CD4-positive, CD25-positive, alpha-beta regulatory T cell (primary cell): ENCODE results near the gene RAB15. TPM values are rescaled to one million over a fixed set of nuclear protein-coding genes. Genes with fewer than 3 reads are reported as not detected.

Experiments
- ATAC-seq, 2 donors: fragments of 150-1000 bp; cut with Tn5 transposase; one replicate each; pipeline ENCODE4 v1.10.0; 2021; ENCODE audit warnings: low read depth in 2 of 2, moderate number of reproducible peaks in 2 of 2, moderate library complexity in 1 of 2
- DNase-seq, 3 donors: peaks; one replicate each; pipeline versions ENCODE4 v3.0.0 to v3.0.0-alpha.2; 2012 to 2022; ENCODE audit warnings: mixed read lengths in 1 of 3
- H3K27ac ChIP-seq: one replicate; pipeline ENCODE4 v1.7.0; 2013; ENCODE audit warnings: mild to moderate bottlenecking, low read length; ENCODE audit not compliant: insufficient read depth, poor library complexity, severe bottlenecking
- H3K27me3 ChIP-seq: one replicate; pipeline ENCODE4 v1.7.0; 2013; ENCODE audit warnings: low read length; ENCODE audit not compliant: control insufficient read depth, insufficient read depth
- H3K36me3 ChIP-seq: one replicate; pipeline ENCODE4 v1.7.0; 2013; ENCODE audit warnings: mild to moderate bottlenecking, low read length, moderate library complexity; ENCODE audit not compliant: control insufficient read depth, insufficient read depth
- H3K4me1 ChIP-seq: 2 replicates; pipeline ENCODE4 v1.7.0; 2013; ENCODE audit warnings: mild to moderate bottlenecking, low read length; ENCODE audit not compliant: insufficient read depth, control insufficient read depth, poor library complexity, severe bottlenecking
- H3K4me3 ChIP-seq: one replicate; pipeline ENCODE4 v1.7.0; 2013; ENCODE audit warnings: low read depth, mild to moderate bottlenecking, low read length, moderate library complexity
- H3K9me3 ChIP-seq, 2 experiments: 1 replicate in 1 of 2; 2 replicates in 1 of 2; pipeline ENCODE4 v1.7.0; 2013; ENCODE audit warnings: low read length in 2 of 2, mild to moderate bottlenecking in 1 of 2, moderate library complexity in 1 of 2; ENCODE audit not compliant: control insufficient read depth in 2 of 2
- H3K27ac Mint-ChIP-seq, 3 donors: one replicate each; pipeline ENCODE4 v1.8.0; 2020 to 2022; ENCODE audit warnings: mild to moderate bottlenecking in 3 of 3, mixed read lengths in 3 of 3, moderate library complexity in 2 of 3
- H3K27me3 Mint-ChIP-seq: one replicate; pipeline ENCODE4 v1.8.0; 2022; ENCODE audit warnings: mild to moderate bottlenecking, mixed read lengths
- H3K36me3 Mint-ChIP-seq: one replicate; pipeline ENCODE4 v1.8.0; 2020; ENCODE audit warnings: mixed read lengths
- H3K4me1 Mint-ChIP-seq, 4 donors: one replicate each; pipeline ENCODE4 v1.8.0; 2020 to 2022; ENCODE audit warnings: mixed read lengths in 4 of 4, mild to moderate bottlenecking in 1 of 4
- H3K4me3 Mint-ChIP-seq, 4 donors: one replicate each; pipeline ENCODE4 v1.8.0; 2020 to 2022; ENCODE audit warnings: mild to moderate bottlenecking in 4 of 4, mixed read lengths in 4 of 4, moderate library complexity in 3 of 4
- H3K9me3 Mint-ChIP-seq, 7 donors: one replicate each; pipeline ENCODE4 v1.8.0; 2020 to 2022; ENCODE audit warnings: mixed read lengths in 7 of 7, mild to moderate bottlenecking in 3 of 7, moderate library complexity in 2 of 7
- polyA plus RNA-seq, 4 donors: library from polyadenylated mRNA; unstranded; fragments of 300-500 nt; fragmentation: Illumina TruSeq; gene quantifications; one replicate each; pipeline ENCODE4 v1.2.3, GENCODE V29; 2021
- total RNA-seq: library from RNA; stranded (reverse); gene quantifications from one replicate; pipeline ENCODE4 v1.2.3, GENCODE V29; 2022

RAB15 gene
- total and polyA plus RNA-seq, 5 donors from 2014 or later = 3.0 to 6.5 (median 3.3) TPM

GRCh38 chr14:64923015-64923414 is 49.1 kb downstream of the RAB15 start:
- H3K36me3 ChIP-seq = peaks cover 43% of the 10 kb centered on the region
- H3K27me3 Mint-ChIP-seq = peaks cover 5% of the 10 kb centered on the region
- ATAC-seq (no peak), DNase-seq (no peak)
- no peaks in the 10 kb centered on the region for H3K9me3 ChIP-seq
- peaks cover 57% of the 10 kb centered on the region for H3K4me1 ChIP-seq
- peaks cover 41% of the 10 kb centered on the region for H3K36me3 Mint-ChIP-seq
- no peak overlapping the region for H3K4me3 ChIP-seq
- peak overlapping the region; percentile 28 for H3K27ac ChIP-seq
- peaks cover 34 to 73% (median 62%) of the 10 kb centered on the region in 4 donors for H3K4me1 Mint-ChIP-seq
- H3K27ac Mint-ChIP-seq = peak overlapping the region; percentile 46 to 55 (median 51)
- H3K4me3 Mint-ChIP-seq = peak overlapping the region in 1 of 4 donors; percentile 10
- no peaks in the 10 kb centered on the region for H3K9me3 Mint-ChIP-seq
- H3K27me3 ChIP-seq = no peaks in the 10 kb centered on the region

GRCh38 chr14:64920465-64920864 is 51.7 kb downstream of the RAB15 start:
- peaks cover 45 to 84% (median 75%) of the 10 kb centered on the region in 4 donors for H3K4me1 Mint-ChIP-seq
- Histone ChIP-seq H3K4me1 (peaks cover 61% of the 10 kb centered on the region), H3K9me3 (no peaks in the 10 kb centered on the region), H3K27ac (no peak overlapping the region), H3K4me3 (peak overlapping the region; percentile 28), H3K27me3 (no peaks in the 10 kb centered on the region), H3K36me3 (peaks cover 27% of the 10 kb centered on the region)
- ATAC-seq (no peak), DNase-seq (no peak)
- peaks cover 42% of the 10 kb centered on the region for H3K36me3 Mint-ChIP-seq
- no peaks in the 10 kb centered on the region for H3K9me3 Mint-ChIP-seq
- H3K27me3 Mint-ChIP-seq = peaks cover 5% of the 10 kb centered on the region
- H3K27ac Mint-ChIP-seq = peak overlapping the region; percentile 39 to 91 (median 44)
- H3K4me3 Mint-ChIP-seq = peak overlapping the region in 2 of 4 donors; percentile 22 to 29

DNA sequence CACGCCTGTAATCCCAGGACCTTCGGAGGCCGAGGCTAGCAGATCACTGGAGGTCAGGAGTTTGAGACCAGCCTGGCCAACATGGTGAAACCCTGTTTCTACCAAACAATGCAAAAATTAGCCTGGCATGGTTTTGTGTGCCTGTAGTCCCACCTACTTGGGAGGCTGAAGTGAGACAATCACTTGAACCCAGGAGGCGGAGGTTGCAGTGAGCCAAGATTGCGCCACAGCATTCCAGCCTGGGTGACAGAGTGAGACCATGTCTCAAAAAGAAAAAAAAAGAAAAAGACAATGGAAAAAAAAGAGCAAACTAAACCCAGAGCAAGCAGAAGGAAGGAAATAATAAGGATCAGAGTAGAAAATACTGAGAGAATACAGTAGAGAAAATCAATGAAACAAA is 52.5 kb downstream of the RAB15 start:
- peak overlapping the region in 2 of 3 donors; percentile 27 to 91 for H3K27ac Mint-ChIP-seq

DNA sequence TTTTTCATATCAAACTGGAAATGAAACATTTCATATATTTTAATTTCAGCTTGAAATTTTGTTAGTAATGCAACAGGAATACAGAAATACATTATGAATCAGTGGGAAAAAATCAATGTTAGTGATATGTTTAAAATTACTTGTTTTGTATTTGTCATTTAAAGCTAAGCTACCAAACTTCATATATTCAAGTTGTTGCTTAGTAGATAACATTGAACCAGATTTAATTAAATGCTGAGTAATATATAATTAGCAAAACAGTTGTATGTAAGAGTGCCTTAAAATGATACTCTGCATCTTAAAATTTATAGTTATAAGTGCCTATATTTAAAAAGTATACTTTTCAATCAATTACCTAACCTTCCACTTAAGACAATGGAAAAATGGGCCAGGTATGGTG is 52.9 kb downstream of the RAB15 start:
- H3K9me3 Mint-ChIP-seq = no peaks in the 10 kb centered on the region
- no peak for ATAC-seq
- Histone ChIP-seq H3K27ac (no peak overlapping the region), H3K4me3 (peak overlapping the region; percentile 33), H3K36me3 (peaks cover 15% of the 10 kb centered on the region), H3K9me3 (no peaks in the 10 kb centered on the region), H3K27me3 (no peaks in the 10 kb centered on the region), H3K4me1 (peaks cover 55% of the 10 kb centered on the region)
- peaks cover 47 to 85% (median 75%) of the 10 kb centered on the region in 4 donors for H3K4me1 Mint-ChIP-seq
- peak overlapping the region in 1 of 3 donors; percentile 27 for H3K27ac Mint-ChIP-seq
- H3K4me3 Mint-ChIP-seq = peak overlapping the region in 3 of 4 donors; percentile 23 to 91 (median 38)
- H3K36me3 Mint-ChIP-seq = peaks cover 36% of the 10 kb centered on the region
- no peak for DNase-seq
- peaks cover 7% of the 10 kb centered on the region for H3K27me3 Mint-ChIP-seq

More for the DNA sequence above, 52.5 kb downstream of the RAB15 start:
- Histone ChIP-seq H3K4me1 (peaks cover 59% of the 10 kb centered on the region), H3K4me3 (no peak overlapping the region), H3K9me3 (no peaks in the 10 kb centered on the region), H3K36me3 (peaks cover 19% of the 10 kb centered on the region), H3K27ac (no peak overlapping the region), H3K27me3 (no peaks in the 10 kb centered on the region)
- no peaks in the 10 kb centered on the region for H3K9me3 Mint-ChIP-seq
- H3K4me3 Mint-ChIP-seq = peak overlapping the region; percentile 17 to 36 (median 26)
- H3K36me3 Mint-ChIP-seq = peaks cover 39% of the 10 kb centered on the region
- peaks cover 5% of the 10 kb centered on the region for H3K27me3 Mint-ChIP-seq
- peaks cover 49 to 88% (median 78%) of the 10 kb centered on the region in 4 donors for H3K4me1 Mint-ChIP-seq
- no peak for DNase-seq
- no peak for ATAC-seq

DNA sequence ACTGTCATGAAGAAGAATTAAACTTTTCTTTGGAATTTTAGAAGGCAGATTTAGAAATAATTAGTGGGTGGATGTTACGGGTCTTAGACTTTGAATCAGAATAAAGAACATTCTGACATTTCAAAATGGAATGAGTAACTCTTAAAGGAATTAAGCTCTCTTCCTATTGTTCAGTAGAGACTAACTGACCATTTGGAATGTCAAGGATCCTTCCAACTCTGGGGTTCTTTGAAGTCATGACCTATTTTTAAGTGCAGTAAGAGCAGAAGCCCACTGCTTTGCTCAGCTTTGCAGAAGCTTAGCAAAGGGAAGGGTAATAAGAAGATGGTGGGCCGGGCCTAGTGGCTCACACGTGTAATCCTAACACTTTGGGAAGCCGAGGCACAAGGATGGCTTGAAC is 53.9 kb downstream of the RAB15 start:
- Mint-ChIP-seq H3K27me3 (peaks cover 16% of the 10 kb centered on the region), H3K4me1 (peaks cover 49 to 86% (median 76%) of the 10 kb centered on the region in 4 donors), H3K9me3 (no peaks in the 10 kb centered on the region), H3K36me3 (peaks cover 32% of the 10 kb centered on the region), H3K4me3 (peak overlapping the region; percentile 16 to 91 (median 44)), H3K27ac (peak overlapping the region in 1 of 3 donors; percentile 8)
- Histone ChIP-seq H3K4me1 (peaks cover 53% of the 10 kb centered on the region), H3K27ac (no peak overlapping the region), H3K4me3 (peak overlapping the region; percentile 9), H3K36me3 (peaks cover 10% of the 10 kb centered on the region), H3K27me3 (no peaks in the 10 kb centered on the region), H3K9me3 (no peaks in the 10 kb centered on the region)
- ATAC-seq = no peak
- no peak for DNase-seq

GRCh38 chr14:64915797-64916196 is 56.3 kb downstream of the RAB15 start:
- ATAC-seq = no peak
- H3K9me3 ChIP-seq = no peaks in the 10 kb centered on the region
- no peak for DNase-seq
- peak overlapping the region; percentile 99 for H3K4me3 ChIP-seq
- H3K4me3 Mint-ChIP-seq = peak overlapping the region; percentile 91 to 96 (median 94)
- peaks cover 7% of the 10 kb centered on the region for H3K36me3 ChIP-seq
- H3K36me3 Mint-ChIP-seq = peaks cover 23% of the 10 kb centered on the region
- no peaks in the 10 kb centered on the region for H3K9me3 Mint-ChIP-seq
- H3K4me1 Mint-ChIP-seq = peaks cover 43 to 76% (median 63%) of the 10 kb centered on the region in 4 donors
- H3K27me3 ChIP-seq = no peaks in the 10 kb centered on the region
- peaks cover 16% of the 10 kb centered on the region for H3K27me3 Mint-ChIP-seq
- H3K27ac ChIP-seq = peak overlapping the region; percentile 99
- H3K4me1 ChIP-seq = peaks cover 43% of the 10 kb centered on the region
- peak overlapping the region; percentile 96 to 98 (median 97) for H3K27ac Mint-ChIP-seq

DNA sequence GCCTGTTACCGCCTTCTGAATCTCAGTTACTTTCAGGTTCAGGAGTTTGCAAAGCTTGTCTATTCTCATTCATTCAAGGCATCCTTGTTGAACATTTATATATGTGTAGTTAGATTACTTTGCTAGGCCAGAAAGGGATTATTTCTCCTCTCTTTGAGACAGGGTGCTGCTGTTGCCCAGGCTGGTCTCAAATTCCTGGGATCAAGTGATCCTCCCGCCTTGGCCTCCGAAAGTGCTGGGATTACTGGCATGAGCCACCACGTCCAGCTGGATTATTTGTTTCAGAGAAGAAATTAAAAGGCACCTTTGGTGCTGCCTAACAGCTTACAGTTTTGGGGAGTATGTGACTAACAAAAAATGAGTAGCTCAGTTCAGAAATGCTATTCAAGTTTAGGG is 57.1 kb downstream of the RAB15 start:
- H3K36me3 ChIP-seq = peaks cover 4% of the 10 kb centered on the region
- no peaks in the 10 kb centered on the region for H3K27me3 ChIP-seq
- Mint-ChIP-seq H3K36me3 (peaks cover 16% of the 10 kb centered on the region), H3K4me3 (peak overlapping the region; percentile 91 to 96 (median 94)), H3K4me1 (peaks cover 35 to 68% (median 56%) of the 10 kb centered on the region in 4 donors), H3K27me3 (peaks cover 16% of the 10 kb centered on the region), H3K27ac (peak overlapping the region; percentile 96 to 98 (median 97)), H3K9me3 (no peaks in the 10 kb centered on the region)
- H3K27ac ChIP-seq = peak overlapping the region; percentile 99
- peak overlapping the region; percentile 99 for H3K4me3 ChIP-seq
- ATAC-seq (peak in 1 of 2 donors; percentile 1), DNase-seq (no peak)
- no peaks in the 10 kb centered on the region for H3K9me3 ChIP-seq
- H3K4me1 ChIP-seq = peaks cover 43% of the 10 kb centered on the region
